BJ (cell line): Measurements from ENCODE around the gene PHF2. TPM values are rescaled to one million over a fixed set of nuclear protein-coding genes. Genes with fewer than 3 reads are reported as not detected.

Experiments used
- CTCF ChIA-PET: fragments of 350-600 bp; formaldehyde crosslinking; extraction: SDS; loops from one replicate; lab custom pipeline; 2021; ENCODE audit warnings: antibody characterized with exemption, inconsistent platforms; lab: Yijun Ruan, JAX
- POLR2A ChIA-PET: fragments of 300-600 bp; sonication (Branson Sonifier 250); formaldehyde crosslinking; extraction: SDS; loops from one replicate; lab custom pipeline; 2021; ENCODE audit warnings: antibody characterized with exemption; lab: Charles Lee
- DNase-seq: peaks from one replicate; pipeline ENCODE4 v3.0.0-alpha.2; 2011; ENCODE audit warnings: low read depth
- H3K27me3 ChIP-seq: 2 replicates; pipeline ENCODE4 v1.6.0; 2011; ENCODE audit warnings: low read length; ENCODE audit not compliant: control insufficient read depth, insufficient read depth
- H3K36me3 ChIP-seq: 2 replicates; pipeline ENCODE4 v1.5.1; 2011; ENCODE audit warnings: low read length; ENCODE audit not compliant: control insufficient read depth, insufficient read depth
- H3K4me3 ChIP-seq: 2 replicates; pipeline ENCODE4 v1.5.1; 2011; ENCODE audit warnings: low read depth, mild to moderate bottlenecking, control low read depth, low read length
- polyA plus RNA-seq: library from polyadenylated mRNA; depleted of rRNA; stranded (reverse); fragments of >200 nt; gene quantifications from 2 replicates; pipeline ENCODE4 v1.2.3, GENCODE V29; 2011
- TF ChIP-seq, protein P1 (sequence below): IDR thresholded peaks from 2 replicates; pipeline ENCODE4 v1.5.1; 2011; ENCODE audit warnings: low read depth, mild to moderate bottlenecking, control low read depth, inconsistent platforms, low read length, moderate library complexity; ENCODE audit not compliant: insufficient read depth

PHF2 gene
- polyA plus RNA-seq, 1 experiment = 9.4 TPM

DNA sequence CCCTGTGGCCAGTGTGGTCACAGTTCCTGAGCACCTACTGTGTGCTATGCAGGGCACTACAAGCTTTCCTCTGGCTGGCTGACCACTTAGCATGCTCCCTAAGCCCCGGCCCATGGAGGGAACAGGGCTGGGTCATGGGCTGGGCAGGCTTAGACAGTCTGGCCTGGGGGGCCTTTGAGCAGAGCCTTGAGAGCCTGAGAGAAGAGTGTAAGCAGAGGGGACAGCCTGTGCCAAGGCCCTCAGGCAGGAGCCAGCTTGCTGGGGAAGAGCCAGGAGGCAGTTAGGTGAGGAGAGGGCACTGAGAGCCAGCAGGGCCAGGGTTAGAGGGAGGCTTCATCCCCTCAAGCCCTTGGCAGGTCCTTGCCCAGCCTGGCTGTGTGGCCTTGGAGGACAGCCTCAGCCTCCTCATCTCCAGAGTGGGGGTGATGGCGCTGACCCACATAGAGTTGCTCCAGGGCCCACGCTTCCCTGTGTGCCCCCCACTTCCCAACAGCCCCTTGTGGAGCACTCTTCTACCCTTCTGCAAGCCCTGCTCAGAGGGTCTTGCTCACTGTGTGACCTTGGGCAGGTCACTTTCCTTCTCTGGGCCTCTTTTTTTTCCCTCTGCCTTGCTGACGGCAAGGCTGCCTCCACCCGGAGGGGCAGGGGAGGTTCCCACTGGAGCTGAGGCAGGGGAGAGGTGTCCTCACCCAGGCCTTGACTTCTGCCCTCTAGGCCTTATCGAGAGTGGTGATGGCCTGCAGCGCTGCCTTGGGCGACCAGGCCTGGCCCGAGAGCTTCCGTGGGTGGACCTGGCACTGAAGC lies 107.1 kb downstream of the PHF2 start:
- TF ChIP-seq, protein P1, sequence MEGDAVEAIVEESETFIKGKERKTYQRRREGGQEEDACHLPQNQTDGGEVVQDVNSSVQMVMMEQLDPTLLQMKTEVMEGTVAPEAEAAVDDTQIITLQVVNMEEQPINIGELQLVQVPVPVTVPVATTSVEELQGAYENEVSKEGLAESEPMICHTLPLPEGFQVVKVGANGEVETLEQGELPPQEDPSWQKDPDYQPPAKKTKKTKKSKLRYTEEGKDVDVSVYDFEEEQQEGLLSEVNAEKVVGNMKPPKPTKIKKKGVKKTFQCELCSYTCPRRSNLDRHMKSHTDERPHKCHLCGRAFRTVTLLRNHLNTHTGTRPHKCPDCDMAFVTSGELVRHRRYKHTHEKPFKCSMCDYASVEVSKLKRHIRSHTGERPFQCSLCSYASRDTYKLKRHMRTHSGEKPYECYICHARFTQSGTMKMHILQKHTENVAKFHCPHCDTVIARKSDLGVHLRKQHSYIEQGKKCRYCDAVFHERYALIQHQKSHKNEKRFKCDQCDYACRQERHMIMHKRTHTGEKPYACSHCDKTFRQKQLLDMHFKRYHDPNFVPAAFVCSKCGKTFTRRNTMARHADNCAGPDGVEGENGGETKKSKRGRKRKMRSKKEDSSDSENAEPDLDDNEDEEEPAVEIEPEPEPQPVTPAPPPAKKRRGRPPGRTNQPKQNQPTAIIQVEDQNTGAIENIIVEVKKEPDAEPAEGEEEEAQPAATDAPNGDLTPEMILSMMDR = no peak
- CTCF ChIA-PET = interaction anchor here (0.7 to 6.1 kb wide), 14 partner anchors 11 to 589 kb away, joined by 3 to 60 read pairs (median 4); no protein-coding TSS in a partner anchor

DNA sequence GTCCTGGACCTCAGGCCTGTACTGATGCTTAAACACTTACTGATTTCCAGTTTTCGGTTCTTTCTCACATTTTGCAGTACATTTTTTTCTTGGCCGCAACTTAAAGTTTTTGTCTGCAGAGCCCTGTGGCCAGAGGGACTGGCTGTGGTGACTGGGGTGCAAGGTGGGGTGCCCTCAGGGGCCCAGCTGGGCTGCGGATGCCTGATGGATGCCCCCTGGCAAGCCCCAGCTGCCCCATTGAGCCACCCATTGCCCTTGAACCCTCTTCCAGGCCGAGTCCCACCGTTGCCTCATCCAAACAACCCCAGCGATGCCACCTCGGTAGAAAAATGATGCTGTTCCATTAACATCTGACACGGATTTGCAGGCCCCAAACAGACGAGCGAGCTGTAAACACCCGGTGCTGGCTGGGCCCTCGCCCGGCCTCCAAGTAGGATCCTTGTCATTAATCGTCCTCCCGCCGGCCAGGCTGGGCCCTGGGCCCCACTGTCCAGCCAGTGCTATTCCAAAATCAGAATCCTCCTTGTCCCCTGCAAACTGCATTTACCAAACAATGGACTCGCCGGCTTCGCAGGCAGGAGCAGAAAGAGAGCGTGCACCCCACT lies 107.9 kb downstream of the PHF2 start:
- TF ChIP-seq, protein P1 = no peak
- no peak overlapping the region for H3K4me3 ChIP-seq
- POLR2A ChIA-PET = no interaction called here
- CTCF ChIA-PET = interaction anchor here (6.1 kb wide), 1 partner anchor 278 kb away, joined by 60 read pairs; no protein-coding TSS in a partner anchor
- no peak for DNase-seq
- no peaks in the 10 kb centered on the region for H3K36me3 ChIP-seq
- no peaks in the 10 kb centered on the region for H3K27me3 ChIP-seq

More for the DNA sequence above, 107.1 kb downstream of the PHF2 start:
- DNase-seq = no peak
- H3K36me3 ChIP-seq = no peaks in the 10 kb centered on the region
- POLR2A ChIA-PET = no interaction called here
- H3K27me3 ChIP-seq = no peaks in the 10 kb centered on the region
- H3K4me3 ChIP-seq = no peak overlapping the region

DNA sequence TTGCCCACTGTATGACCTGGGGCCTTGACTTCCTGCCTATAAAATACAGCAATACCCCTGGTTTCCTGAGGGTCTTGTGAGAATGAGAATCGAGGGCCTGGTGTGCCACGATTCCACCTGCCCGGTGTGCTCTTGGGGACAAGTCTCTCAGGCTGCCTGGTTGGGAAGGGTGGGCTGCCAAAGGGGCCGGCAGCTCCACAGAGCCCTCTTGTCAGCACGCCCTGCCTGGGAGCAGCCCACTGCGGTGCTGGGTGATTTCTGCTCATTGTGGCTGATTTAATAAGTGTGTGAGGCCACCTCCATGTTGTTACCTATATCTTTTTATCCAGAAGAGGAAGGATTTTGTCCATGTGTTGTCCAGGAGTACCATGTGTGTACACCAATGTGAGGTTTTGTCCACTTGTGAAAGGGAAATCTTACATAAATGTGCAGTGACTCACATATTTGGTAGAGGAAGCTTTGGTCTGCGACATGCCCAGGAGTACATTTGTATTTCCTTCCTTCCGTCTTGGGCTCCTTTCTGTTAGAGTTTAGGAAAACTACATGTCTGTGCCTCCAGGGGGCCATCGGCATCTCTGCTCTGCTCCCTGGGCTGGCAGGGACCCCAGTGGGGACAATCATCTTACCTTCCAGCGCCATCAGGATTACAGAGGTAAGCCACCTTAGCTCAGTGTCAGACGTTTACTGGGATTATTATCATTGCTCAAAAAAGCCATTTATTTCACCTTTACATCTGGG lies 108.6 kb downstream of the PHF2 start:
- DNase-seq = no peak
- Histone ChIP-seq H3K27me3 (no peaks in the 10 kb centered on the region), H3K4me3 (no peak overlapping the region), H3K36me3 (no peaks in the 10 kb centered on the region)
- ChIA-PET POLR2A (no interaction called here), CTCF (interaction anchor here (1.1 kb wide), 1 partner anchor 8 kb away, joined by 4 read pairs; no protein-coding TSS in a partner anchor)
- TF ChIP-seq, protein P1 = peak; percentile 20; the same call in 1 of the 2 replicates

DNA sequence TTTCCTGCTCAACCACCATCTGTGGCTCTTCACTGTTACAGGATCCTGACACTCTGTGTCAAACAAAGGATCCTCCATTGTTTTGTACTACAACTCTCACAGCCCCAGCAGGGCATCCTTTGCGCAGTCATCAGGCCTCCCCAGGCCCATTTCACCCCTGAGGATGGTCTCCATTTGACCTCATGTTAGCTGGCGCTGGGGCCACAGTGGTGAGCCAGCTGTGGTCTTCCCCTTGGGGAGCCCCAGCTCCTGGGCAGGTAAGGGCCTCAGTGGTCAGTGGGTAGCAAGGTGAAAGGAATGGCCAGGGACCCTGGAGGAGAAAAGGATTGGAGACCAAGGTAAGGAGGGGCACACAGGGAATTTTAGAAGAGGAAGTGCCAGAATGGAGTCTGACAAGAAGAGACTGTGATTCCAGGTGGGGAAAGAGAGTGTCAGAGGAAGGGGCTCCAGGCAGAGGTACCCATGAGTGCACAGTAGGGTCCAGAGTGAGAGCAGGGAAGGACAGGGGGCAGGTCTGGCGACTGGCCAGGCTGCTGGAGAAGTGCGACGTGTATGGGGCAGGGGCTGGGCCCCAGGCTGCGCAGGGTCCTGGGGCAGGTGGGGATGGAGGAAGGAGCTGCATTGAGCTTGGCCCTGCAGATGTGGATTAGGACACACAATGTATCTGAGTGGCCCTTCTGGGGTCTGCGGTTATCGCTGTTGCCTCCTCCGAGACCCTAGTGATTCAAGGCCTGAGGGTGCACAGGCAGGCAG lies 109.9 kb downstream of the PHF2 start:
- TF ChIP-seq, protein P1 = no peak
- Histone ChIP-seq H3K27me3 (no peaks in the 10 kb centered on the region), H3K36me3 (no peaks in the 10 kb centered on the region), H3K4me3 (no peak overlapping the region)
- CTCF ChIA-PET = interaction anchor here (1.1 kb wide), 1 partner anchor 10 kb away, joined by 4 read pairs; no protein-coding TSS in a partner anchor
- POLR2A ChIA-PET = no interaction called here
- DNase-seq = no peak
